Heart right ventricle (tissue), 16 donors: ENCODE measurements around the gene HS1BP3. TPM values are rescaled to one million over a fixed set of nuclear protein-coding genes. Genes with fewer than 3 reads are reported as not detected.

Experiments
- ATAC-seq, 8 donors: fragments of 200-7000 bp; cut with Tn5 transposase; one replicate each; pipeline ENCODE4 v1.9.1; 2020; ENCODE audit warnings: mild to moderate bottlenecking in 8 of 8, moderate library complexity in 8 of 8, moderate number of reproducible peaks in 1 of 8
- DNase-seq, 2 donors: peaks; one replicate each; pipeline ENCODE4 v3.0.0-alpha.2; 2020
- H3K27ac ChIP-seq, 10 donors: fragments of 200-600 bp; sonication (generic) in 2 of 10; one replicate each; pipeline versions ENCODE4 v1.5.0 to v1.8.0; 2020 to 2022; ENCODE audit warnings: mild to moderate bottlenecking in 3 of 10
- H3K27me3 ChIP-seq, 7 donors: fragments of 200-600 bp; one replicate each; pipeline ENCODE4 v1.8.0; 2021 to 2022; ENCODE audit warnings: mild to moderate bottlenecking in 2 of 7
- H3K36me3 ChIP-seq, 9 donors: fragments of 200-600 bp; sonication (generic) in 1 of 9; one replicate each; pipeline versions ENCODE4 v1.5.0 to v1.8.0; 2020 to 2022; ENCODE audit warnings: mild to moderate bottlenecking in 2 of 9
- H3K4me1 ChIP-seq, 9 donors: fragments of 200-600 bp; sonication (generic) in 1 of 9; one replicate each; pipeline versions ENCODE4 v1.5.0 to v1.8.0; 2020 to 2022; ENCODE audit warnings: mild to moderate bottlenecking in 4 of 9
- H3K4me3 ChIP-seq, 10 donors: fragments of 200-600 bp; sonication (generic) in 2 of 10; one replicate each; pipeline versions ENCODE4 v1.5.0 to v1.8.0; 2020 to 2022; ENCODE audit warnings: mild to moderate bottlenecking in 7 of 10, moderate library complexity in 2 of 10
- H3K9me3 ChIP-seq, 11 donors: fragments of 200-600 bp in 10 of 11; sonication (generic) in 2 of 11; one replicate each; pipeline versions ENCODE4 v1.5.0 to v1.8.0; 2013 to 2022; ENCODE audit warnings: mild to moderate bottlenecking in 2 of 11, control low read depth in 1 of 11, moderate library complexity in 1 of 11
- CTCF ChIP-seq, 9 donors: fragments of 200-600 bp; sonication (generic) in 2 of 9; IDR thresholded peaks; one replicate each; pipeline versions ENCODE4 v1.5.0 to v1.8.0; 2021 to 2022; ENCODE audit warnings: antibody characterized with exemption in 9 of 9, mild to moderate bottlenecking in 5 of 9, moderate library complexity in 1 of 9
- WGBS, 2 donors: extraction: QIAGEN DNeasy Blood & Tissue Kit; methylation state at CpG; one replicate each; pipeline ENCODE4 v1.1.7; 2013; ENCODE audit warnings: inconsistent platforms in 1 of 2; 5-methylcytosine and 5-hydroxymethylcytosine counted together
- intact Hi-C, 10 donors: fragments of 100-400 bp; cut with DNase I; formaldehyde crosslinking; loops; one replicate each; pipeline versions ENCODE4 v1.11.1 to v1.14.2; 2022
- polyA plus RNA-seq, 2 donors: library from polyadenylated mRNA; stranded (reverse); fragments of 200-250 nt; gene quantifications; one replicate each; pipeline ENCODE4 v1.2.3, GENCODE V29; 2013
- total RNA-seq, 10 donors: library from RNA; stranded (reverse); fragmentation: NEBNext Ultra II Directional in 3 of 10; extraction: Animal tissue kit (Norgen Biotek cat#: 25700) in 3 of 10; gene quantifications; one replicate each; pipeline versions ENCODE4 v1.2.1 to v1.2.4, GENCODE V29; 2021 to 2023
- donor health status: Arrhythmogenic right ventricular cardiomyopathy.
- donor health status: ischemic (EF 13 %, LVEDD 7.1; RV severe dilation, severe dysfunction).
- donor health status: healthy with polysubstance abuse.
- donor health status: DM: no; HTN: yes; CAD: no.
- donor health status: DM: no; HTN: no; CAD: no.
- donor health status: ischemic (EF 25% LVEDD 6.9; RV normal size, moderate dysfunction).
- donor health status: ischemic (EF 25% LVEDD 5.7; RV mildly dilated, moderate dysfunction).
- donor health status: healthy.
- donor health status: DM: yes; HTN: yes; CAD: no.
- donor health status: Ischemic cardiomyopathy.
- donor health status: ischemic (EF 35%, LVEDD 5.7; RV mildly dilated, moderate dysfunction).
- donor health status: nonischemic (EF 11% LVEDD 7.7; RV severe dilation, severe dysfunction).
- donor health status: DM: yes; HTN: yes; CAD: no.
- donor health status: PGD.
- donor health status: ischemic (EF 29% LVEDD 5.4; RV normal size, mild dysfunction).
- donor health status: nonischemic (EF 23%, LVEDD 6.1; RV moderate dilation, normal function).

The HS1BP3 gene
- total and polyA plus RNA-seq, 12 donors, result 11.3 to 26.3 (median 16.5) TPM

DNA sequence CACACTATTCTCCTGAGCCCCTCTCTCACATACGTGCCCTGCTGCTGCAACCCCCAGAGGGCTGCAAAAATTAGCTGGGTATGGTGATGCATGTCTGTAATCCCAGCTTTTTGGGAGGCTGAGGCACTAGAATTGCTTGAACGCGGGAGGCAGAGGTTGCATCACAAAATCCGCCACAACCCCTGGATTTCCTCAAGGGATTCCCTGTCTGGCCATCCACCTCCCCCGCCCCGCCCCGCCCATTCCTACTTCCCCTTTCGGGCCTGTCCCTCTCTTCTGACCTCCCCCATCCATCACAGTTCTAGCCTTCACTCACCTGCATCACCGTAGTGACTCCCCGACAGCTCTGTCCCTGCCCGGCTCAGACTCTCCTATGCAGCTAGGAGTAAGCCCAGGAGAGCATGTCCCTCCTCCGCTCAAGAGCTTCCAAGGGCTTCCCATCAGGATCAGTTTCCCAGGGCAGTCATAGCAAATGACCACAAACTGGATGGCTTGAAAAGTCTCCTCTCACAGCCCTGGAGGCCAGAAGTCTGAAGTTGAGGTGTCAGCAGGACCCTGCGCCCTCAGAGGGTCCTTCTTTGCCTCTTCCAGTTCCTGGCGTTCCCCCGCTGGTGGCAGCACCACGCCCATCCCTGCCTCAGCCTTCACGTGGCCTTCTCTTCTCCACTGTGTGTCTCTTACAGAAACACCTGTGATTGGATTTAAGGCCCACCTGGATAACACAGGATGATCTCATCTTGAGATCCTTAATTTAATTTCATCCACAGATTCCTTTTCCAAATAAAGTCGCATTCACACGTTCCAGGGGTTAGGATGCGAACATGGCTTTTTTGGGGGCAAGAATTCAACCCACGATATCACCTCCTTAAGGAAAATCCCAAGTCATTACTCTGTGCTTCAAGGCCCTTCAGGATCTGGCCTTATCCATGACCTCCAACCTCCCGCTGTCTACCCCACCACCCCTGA lies 58.5 kb downstream of the HS1BP3 start:
- ATAC-seq (no peak), DNase-seq (peak in 1 of 2 donors; percentile 4)
- Histone ChIP-seq H3K27me3 (no peaks in the 10 kb centered on the region), H3K4me3 (no peak overlapping the region), H3K36me3 (no peaks in the 10 kb centered on the region), H3K27ac (peak overlapping the region in 4 of 10 donors; percentile 20 to 83 (median 68)), H3K9me3 (no peaks in the 10 kb centered on the region), H3K4me1 (peaks cover 35 to 91% (median 74%) of the 10 kb centered on the region in 9 donors)
- 90% methylated on average over 22 of the region's 22 CpGs for WGBS, 2 donors
- intact Hi-C loops, result no loop called here
- TF ChIP-seq CTCF (IDR thresholded peaks at IDR 0.05), result no peak

DNA sequence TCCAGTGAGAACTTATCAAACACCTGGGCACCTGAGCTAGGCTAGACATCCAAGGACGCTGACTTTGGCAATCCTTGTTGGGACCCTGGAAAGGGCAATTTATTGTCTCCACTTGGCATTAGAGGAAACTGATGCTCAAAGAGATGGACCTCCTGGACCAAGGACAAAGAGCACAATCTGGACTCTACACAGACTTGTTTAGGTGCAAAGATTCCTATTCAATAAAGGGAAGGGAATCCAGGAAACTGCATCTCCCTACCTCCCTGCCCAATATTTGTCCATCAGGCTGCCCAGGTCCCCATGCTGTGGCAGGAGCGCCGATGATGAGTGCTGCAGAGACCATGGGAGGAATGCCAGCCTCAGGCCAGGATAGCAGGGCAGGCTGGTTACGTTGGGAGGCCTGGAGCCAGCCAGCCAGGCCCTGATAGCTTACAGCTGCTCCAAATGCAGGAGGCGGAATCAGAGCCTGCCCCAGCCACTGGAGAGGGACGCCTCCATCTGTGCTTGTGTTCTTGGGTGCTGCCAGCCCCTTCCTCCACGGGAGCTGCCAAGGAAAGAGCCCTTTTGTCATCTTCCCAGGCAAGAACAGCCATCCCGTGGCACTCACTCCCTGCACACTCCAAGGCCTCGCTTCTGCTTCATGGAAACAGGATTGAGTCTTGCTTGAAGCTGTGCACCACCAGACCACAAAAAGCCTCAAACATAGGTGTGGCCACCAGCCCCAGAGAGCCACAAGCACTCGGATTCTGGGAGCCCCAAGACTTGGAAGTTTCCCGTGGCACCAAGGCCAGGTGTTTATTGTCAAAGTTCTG lies 60.0 kb downstream of the HS1BP3 start:
- H3K27me3 ChIP-seq, result no peaks in the 10 kb centered on the region
- no peak overlapping the region for H3K4me3 ChIP-seq
- WGBS, 2 donors, result 55 to 61% methylated on average over 11 of the region's 11 CpGs
- ATAC-seq (peak; percentile 35 to 85 (median 74)), DNase-seq (peak; percentile 63 to 64)
- no peaks in the 10 kb centered on the region for H3K9me3 ChIP-seq
- peak overlapping the region in 6 of 10 donors; percentile 10 to 69 (median 48) for H3K27ac ChIP-seq
- peaks cover 24 to 91% (median 74%) of the 10 kb centered on the region in 9 donors for H3K4me1 ChIP-seq
- TF ChIP-seq CTCF (IDR thresholded peaks at IDR 0.05), result no peak
- H3K36me3 ChIP-seq, result no peaks in the 10 kb centered on the region
- intact Hi-C loops, result no loop called here

DNA sequence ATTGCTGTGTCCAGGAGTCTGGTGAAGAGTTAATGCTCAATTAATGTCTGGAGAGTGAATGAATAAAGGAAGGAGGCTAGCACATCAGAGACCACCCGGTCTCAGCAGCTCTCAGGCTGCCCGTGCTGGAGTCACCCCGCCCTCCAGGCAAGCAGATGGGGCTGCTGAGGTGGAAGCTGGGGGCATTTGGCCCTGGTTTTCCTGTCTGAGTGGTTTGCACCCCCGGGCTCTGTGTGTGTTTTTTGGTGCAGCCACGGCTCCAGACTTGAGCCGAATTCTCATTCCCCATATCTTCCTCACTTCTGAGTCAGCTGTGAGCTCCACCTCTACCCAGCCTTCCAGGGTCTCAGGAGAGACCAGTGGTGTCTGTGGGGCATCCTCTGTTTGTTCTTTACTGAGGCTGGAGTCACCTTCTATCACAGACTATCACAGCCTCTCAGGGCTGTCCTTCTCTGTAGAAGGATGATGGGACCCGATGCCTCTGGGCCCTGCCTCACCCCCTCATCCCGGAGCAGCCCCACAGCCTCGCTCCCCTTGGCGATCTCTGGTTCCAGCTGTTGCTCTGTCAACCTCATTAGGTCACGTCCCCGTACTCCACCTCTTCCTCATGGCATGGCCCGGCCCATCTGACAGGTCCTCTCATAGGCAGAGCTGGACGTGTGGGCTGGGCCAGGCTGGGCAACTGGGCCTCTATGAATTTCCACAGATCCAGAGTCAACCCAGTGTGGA lies 60.8 kb downstream of the HS1BP3 start:
- peak in 1 of 2 donors; percentile 7 for DNase-seq
- Histone ChIP-seq H3K4me3 (no peak overlapping the region), H3K4me1 (peaks cover 17 to 91% (median 75%) of the 10 kb centered on the region in 9 donors), H3K27ac (peak overlapping the region in 3 of 10 donors; percentile 10 to 60 (median 18)), H3K27me3 (no peaks in the 10 kb centered on the region), H3K9me3 (no peaks in the 10 kb centered on the region), H3K36me3 (no peaks in the 10 kb centered on the region)
- no peak for TF ChIP-seq CTCF (IDR thresholded peaks at IDR 0.05)
- WGBS, 2 donors, result 78 to 82% methylated on average over 14 of the region's 14 CpGs
- peak in 1 of 8 donors; percentile 15 for ATAC-seq
- intact Hi-C loops, result no loop called here
